Measurements from ENCODE around the gene ZBP1.

ZBP1 gene

DNA sequence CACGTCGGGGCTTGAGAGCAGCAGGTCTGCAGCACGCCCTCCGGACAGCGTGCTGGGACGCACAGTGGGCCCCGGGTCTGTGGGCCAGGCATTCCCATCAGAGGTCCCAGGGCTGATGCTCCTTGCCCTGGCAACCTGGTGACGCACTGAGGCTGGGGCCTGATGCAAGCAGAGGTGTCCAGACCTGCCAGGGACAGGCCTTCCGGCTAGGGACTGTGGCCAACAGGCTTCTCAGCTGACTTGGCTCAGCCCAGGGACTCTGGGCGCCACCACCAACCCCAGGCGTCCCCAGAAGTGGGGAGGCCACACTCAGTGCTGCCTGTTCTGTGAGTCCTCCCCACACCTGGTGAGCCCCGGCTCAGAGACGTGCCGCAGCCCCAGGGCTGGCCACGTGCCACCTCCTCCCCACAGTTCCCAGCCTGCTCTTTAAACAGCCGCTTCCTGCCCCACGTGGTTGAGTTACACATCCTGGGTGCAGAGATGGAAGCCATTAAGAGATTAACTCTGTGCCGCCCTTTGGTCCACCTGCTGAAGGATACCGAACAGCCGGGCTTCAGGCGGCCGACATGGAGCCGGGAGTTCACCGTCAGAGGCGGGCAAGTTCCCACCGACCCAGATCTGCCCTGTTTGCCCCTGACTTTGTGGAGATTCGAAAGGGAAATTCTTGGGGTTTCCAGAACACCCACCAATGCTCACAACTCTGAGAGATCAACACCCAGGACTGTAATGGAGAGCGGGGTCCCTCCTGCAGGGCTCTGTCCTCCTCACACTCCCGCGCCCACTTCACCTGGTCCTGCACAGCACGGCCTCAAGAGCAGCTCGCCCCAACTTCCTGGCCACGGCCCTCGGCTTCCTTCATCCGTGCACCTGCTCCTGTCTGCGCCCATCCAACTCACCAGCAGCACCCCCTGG lies 37.6 kb upstream of the ZBP1 start:
- no peak for DNase-seq

DNA sequence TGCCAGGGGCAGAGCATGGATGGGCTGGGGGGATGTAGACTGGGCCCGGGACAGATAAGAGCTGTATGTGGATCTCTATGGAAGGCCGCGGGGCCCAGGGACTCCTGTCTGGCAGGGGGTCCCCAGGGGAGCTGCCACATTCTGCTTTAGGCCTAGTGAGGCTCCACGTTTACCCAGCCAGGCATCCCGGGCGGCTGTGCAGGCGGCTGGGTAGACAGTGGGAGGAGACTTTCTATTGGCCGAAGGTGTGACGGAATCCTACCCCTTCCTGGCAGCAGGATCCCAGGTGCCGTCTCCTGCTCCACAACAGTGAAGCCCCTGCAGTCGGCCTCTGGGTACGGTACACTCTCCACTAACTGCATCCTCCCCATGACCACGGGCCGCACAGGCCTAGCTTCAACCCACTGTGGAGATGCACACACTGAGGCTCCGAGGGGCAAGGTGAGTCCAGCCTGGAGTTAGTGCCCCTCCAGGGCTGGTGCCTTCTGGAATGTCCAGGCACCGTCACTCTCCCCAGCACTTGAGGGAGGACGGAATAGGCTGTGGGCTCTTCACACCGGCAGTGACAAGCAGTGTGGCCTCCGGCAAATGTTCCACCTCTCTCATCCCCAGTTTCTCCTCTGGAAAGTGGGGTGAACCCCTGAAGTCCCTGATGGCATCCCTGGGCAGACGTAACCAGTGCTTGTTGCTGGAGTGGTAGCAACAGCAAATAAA lies 36.8 kb upstream of the ZBP1 start:
- DNase-seq: no peak

DNA sequence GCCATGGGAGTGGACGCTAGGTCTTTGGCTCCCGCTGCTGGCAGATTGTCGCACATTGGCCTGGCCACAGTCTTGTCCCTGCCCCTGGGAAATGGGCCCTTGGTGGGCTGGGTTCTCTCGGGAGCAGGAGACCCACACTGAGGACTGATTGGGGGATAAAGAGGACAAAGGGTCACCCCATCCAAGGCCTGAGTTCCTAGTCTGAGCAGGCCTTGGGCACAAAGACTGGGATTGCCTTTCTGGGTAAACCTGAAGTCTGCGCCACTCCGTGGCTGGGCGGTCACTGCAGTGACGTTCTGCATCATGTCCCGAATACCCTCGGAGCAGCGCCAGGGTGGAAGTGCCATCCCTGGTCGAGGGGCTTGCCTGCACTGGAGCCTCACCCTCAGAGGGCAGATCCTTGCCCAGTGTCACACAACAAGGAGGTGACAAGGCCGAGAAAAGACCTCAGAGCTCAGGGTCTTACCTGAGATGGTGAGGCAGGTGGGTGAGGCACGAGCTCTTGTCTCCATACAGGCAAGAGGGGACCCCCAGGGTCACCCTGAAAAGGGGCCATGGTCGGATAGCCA lies 36.1 kb upstream of the ZBP1 start:
- DNase-seq: no peak

DNA sequence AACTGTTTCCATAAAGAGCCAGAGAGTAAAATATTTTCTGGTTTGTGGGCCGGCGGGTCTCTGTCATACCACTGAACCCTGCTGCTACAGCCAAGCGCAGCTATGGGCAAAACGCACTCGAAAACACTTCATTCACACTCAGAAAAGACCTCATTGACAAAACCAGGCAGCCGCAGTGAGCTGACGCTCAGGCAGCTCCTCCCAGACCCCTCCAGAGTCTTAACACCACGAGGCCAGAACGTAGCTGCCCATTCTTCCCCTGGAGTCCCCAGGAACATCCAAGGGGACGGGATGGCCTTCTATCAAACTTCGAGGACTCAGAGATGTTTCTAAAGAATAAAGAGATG lies 35.6 kb upstream of the ZBP1 start:
- no peak for DNase-seq

DNA sequence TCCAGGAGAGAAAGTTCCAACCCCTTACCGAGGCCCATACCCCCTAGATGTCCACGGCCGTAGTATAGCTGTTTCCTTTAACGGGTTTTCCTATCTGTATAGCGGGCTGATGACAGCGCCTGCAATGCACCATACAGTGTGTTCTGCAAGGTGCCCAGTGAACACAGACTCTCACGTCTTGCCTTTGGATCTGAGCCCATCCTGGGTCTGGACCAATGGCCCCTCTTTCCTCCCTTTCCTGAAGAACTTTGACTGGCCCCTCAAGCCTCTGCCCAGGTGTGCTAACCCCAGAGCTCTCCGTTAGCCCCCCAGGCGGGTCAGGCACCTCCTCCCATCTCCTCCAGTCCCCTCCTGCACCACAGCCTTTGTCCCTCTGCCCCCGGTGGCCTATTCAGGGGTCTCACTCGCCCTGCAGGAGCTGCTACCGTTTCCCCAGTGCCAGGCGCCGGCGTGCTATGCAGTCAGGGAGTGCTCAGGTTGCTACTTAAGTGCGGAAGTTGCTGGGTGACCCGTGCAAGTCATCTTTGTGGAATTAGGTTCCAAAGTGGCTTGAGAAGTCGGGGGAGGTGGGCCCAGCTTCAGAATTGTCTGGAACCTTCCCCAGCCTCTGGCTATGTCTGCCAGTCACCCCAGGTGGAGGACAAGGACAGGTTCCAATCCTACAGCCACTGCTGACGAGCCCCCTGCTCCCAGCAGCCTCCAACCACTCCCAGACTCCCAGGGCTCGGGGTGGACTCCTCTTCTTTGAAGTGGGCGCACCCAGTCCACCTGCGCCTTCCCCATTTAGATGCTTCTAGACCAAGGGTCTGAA lies 35.0 kb upstream of the ZBP1 start:
- DNase-seq: no peak

DNA sequence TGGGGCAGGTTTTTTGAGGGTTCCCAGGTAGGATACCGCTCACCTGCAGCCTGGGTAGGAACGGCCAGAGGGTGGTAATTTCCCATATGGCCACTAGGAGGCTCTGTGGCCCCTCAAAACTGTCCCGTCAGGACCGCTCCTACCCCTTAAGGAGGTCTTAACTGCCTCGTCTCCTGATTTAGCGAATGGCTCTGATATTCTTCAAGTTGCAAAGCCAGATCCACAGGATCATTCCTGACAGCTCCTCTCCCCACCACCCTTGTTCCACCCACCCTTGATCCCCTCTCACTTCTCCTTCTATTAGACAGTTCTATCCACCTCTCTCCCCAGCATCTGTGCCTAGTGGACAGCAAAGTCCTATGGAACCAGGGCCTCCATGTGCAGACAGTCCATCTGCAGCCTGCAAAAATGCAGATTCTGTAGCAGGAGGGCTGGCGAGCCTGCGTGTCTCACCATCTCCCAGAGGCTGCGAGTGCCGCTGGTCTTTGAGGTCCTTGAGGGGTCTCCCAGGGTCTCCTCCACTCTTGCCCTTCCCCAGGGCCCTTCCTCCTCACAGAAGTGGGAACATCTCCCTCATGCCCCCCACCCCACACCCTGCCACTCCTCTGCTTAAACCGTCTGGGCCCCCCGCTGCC lies 34.3 kb upstream of the ZBP1 start:
- peak; percentile 11 for DNase-seq

DNA sequence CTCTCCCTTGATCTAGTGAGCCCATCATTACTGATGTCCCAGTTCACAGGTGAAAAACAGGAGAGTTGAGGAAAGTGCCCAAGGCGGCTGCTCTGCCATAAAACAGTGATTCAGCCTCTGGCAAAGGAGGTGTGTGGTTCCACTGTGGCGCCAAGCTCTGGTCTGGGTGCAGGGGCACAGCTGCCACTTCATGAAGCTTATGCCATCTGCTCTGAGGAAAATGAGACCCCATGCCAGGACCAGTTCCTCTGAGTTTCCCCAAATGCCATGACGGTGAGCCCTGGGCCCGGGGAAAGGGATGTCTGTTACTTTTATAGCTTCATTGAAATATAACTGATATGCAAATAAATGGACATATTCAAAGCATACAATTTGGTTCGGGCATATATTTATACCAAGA lies 33.7 kb upstream of the ZBP1 start:
- DNase-seq: no peak

DNA sequence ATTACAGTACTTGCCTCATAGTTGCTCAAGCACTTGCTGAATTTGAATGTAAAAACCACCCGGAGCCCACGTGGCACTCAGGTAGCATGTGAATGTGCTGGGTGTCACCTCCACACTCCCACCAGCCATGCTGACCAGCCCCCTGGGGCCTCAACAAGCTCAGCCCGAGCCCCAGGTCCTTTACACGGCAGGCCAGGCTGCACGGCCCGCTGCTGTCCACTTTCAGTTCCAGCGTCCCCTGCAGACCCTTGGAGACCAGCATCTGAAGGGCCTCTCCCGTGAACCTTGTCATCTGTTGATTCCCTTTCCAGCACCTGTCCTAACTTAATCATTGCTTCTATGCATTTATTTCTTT lies 33.3 kb upstream of the ZBP1 start:
- no peak for DNase-seq

DNA sequence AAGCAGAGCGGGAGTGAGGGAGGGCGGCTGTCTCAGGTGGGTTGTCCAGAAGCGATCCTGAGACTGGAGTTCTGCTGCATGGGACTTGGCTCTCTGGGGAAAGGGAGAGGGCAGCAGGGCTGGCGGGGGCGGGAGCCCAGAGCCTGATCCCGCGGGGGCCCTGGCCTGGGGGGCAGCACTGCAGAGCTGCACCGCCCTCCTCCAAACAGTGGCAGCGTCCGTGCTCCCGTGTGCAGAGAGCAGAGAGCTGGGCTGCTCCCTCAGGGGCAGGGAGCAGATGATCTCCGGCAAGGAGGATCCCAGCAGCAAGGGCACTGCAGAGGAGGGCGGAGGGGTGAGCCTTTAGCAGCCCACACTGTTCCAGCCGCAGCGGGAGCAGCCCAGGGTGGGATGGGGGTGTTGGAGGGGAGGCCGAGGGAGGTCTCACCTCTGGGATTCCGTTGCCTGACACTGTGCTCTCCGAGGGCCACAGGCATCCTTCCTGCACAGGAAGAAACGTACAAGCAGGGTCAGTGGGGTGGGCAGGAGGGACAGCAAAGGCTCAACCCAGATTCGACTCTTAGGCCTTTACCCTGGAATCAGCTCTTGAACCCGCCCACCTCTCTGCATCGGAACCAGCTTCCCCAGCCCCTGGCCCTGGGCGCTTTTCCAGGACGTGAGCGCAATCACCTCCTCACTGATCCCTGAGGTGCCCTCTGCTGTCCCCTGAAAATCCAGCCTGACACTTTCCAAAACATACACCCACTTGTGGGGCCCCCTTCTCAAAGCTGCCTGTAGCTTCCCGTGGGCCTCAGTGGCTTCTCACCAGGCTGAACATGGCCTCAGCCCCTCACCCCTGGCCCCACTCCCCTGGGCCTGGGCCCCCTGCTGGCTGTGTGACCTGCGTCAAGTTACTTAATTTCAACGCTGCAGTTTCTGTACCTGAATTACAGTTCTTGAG lies 32.6 kb upstream of the ZBP1 start:
- DNase-seq: no peak

DNA sequence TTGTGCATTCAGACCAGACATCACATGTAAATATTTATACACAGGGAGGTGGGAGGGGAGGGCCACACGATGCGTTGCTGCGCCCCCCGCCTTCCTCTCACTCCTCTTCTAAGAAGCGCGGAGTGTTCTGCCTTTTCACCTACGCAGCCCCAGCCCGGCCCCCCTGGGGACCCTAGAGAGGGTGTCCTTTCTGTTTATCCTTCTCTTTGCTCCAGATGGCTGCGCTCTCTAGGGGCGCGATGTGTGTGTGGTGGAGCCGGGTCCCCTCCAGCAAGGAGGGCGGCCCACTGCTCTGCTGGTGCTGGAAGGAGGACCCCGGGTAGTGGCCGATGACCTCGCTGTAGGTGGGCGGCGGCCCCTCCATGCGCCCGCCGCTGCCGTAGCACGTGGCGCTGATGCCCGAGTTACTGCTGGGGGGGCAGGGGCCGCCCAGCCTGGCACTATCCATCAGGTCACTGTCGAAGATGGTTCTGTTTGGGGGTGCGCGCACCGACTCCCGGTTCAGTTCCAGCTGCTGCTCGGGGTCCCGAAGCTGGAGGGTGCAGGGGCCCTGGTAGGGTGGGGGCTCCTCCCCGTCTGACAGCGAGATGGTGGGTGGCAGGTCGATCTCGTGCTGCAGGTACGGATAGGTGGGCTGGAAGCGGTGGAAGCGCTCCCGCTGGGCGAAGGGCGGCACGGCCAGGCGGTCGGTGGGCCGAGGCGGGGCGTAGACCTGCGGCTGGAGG lies 31.8 kb upstream of the ZBP1 start:
- DNase-seq: no peak

DNA sequence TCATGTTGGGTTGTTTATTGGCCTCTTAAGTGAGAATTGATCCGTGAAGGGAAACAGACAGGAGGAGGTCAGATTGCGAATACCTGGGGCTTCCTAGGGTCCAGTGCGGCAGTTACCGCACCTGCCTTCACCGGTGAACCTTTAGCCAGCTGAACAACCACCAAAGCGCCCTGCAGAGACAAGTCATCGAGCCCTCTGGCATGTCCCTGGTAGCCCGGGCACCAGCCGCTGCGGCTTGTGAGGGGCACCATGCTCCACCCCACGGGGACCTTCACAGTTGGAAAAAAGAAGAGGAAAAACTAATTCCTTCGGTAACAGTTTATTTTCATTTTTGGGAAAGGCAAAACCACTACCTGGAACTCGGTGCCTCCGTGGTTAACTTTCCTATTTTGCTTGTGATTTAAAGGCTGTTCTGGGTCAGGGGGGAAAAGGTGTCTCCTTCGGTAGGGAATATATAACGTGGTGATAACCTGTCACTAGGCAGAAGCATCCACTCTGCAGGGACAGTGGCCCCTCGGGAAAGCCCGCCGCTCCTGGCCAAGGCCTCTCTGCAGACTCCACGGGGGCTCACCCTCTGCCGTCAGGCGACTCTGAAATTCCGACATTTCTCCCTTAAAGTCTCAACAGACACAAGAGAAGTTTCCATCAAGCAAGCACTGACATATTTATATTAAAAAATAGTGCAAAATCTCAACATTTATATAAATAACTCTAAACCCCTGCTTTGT lies 30.7 kb upstream of the ZBP1 start:
- no peak for DNase-seq

DNA sequence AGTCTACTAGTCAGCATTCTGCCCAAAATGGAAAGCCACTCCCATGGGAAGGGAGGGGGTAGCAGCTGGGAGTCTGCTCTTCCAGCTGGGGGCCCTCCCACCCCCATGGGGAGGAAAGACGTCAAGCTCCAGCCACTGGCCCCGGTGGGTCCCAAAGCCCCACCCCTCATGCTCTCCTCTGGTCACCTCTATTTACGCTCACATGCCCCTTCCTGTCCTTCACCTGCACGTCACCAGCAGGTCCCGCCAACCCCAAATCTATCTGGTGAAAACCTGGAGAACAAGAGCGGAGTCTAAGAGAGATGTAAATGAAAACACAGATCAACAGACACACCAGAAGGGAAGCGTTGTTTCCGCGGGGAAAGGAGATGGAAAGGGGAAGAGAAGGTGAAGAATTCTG lies 30.0 kb upstream of the ZBP1 start:
- DNase-seq: no peak

DNA sequence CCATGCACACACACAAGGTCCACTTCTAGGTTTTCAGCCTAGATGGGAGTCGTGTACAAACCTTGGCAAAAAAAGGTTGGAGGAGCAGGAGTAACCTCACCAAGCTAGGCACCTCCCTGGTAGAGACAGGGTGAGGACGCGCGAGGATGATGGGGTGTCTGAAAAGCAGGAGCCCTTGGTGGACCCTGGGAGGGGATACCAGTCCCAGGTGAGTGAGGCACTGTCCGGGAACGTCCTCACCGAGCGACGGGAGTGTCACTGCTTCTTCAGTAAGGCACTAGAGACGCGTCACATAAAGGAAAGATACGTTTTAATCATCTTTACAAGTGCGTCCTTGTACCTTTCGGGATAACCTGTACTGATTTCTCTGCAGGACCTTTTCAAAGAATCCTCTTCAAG lies 29.4 kb upstream of the ZBP1 start:
- DNase-seq: no peak

DNA sequence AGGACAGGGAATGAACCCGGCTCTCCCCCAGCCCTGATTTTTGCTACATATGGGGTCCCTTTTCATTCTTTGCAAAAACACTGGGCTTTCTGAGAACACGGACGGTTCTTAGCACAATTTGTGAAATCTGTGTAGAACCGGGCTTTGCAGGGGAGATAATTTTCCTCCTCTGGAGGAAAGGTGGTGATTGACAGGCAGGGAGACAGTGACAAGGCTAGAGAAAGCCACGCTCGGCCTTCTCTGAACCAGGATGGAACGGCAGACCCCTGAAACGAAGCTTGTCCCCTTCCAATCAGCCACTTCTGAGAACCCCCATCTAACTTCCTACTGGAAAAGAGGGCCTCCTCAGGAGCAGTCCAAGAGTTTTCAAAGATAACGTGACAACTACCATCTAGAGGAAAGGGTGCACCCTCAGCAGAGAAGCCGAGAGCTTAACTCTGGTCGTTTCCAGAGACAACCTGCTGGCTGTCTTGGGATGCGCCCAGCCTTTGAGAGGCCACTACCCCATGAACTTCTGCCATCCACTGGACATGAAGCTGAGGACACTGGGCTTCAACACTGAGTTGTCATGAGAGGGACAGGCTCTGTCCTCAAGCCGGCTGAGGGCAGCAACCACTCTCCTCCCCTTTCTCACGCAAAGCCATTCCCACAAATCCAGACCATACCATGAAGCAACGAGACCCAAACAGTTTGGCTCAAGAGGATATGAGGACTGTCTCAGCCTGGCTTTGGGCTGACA lies 28.8 kb upstream of the ZBP1 start:
- DNase-seq: no peak

DNA sequence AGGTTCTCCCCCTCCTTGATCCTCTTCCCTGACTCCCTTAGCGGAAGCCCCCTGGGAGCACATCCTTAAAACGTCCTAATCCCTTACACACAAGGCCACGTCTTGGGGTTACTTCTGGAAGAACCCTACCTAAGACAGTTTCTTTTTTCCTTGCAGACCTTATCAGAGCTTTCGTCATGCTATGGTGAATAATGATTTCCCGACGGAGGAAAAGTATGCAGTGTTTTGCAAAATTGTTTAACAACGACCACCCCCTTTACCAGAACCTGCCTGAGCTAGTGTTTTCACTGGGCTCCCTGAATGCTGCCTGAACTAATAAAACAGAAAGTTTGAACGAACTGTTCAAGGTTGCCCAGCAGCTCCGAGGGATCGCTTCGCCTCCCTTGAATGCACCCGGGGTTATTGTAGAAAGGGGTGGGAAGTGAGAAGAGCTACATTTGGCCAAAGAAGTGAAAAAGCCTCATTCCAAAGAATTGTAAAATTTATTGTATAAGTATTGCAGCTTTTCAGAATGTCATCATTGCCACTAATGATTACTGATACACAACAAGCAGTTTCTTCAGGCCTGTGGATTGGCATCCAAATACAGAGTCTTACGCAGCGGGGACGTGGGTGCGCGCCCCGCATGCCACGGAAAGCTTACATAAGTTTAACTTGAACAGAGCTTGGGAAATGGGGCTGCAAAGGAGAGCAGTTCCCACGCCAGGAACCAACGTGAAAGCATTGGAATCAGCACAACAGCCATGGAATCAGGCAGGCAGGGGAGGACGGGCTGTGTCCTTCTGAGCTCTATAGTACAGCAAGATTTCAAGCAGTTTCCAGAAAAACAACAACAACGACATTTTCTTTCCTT lies 27.9 kb upstream of the ZBP1 start:
- no peak for DNase-seq

DNA sequence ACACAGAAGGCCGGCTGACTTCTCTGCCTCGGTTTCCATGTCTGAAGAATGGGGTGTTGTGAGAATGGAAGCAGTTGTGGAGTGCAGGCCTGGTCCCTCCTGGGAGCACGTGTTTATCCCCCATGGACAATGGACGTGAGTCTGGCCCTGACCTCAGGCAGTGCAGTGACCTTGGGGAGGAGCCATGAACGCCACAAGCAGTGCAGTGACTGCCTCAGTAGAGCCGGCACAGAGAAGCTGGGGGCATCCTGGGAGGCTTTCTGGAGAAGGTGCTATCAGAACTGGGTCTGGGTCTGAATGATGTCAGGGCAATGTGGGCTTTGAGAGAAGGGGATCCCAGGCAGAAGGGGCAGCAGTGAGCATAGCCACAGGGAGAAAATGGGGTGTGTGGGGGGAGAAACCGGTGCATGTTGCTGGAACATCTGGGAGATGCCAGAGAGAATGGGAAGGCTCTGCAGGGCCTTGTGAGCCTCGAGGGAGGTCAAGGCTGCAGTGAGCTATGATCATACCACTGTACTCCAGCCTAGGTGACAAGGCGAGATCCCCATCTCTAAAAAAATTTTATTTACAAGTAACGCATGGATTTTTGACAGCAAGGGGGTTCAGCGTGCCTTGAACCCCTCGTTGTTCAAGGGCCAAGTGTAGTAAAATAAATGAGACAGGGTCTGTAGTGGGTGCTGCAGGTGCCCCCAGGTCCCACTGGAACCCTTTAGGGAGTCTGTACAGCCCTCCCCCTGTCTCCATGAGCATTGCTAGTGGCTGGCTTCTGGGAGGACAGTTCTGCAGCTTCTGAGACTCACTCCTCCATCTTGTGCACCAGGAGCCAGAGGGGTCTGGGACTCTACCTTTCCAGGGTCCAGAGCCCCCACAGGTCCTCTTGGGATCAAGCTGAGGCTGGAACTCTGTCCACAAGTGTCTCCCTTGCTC lies 27.0 kb upstream of the ZBP1 start:
- DNase-seq: no peak

DNA sequence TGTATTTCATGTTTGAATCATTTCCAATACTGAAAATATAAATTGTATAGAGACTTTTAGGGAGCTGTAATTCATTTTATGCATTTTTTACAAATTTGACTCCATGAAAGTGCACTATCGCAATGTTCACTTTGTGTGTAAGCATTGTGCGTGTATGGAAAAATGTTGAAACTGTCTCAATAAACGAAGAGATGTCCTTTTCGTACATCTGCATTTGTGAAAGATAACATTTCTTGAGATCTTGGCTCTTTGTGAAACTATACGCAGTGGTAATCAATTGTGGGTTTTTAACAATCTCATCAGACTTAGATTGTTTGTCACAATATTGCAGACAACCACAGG lies 18.6 kb upstream of the ZBP1 start:
- DNase-seq: no peak
